GM12891 (cell line): Measurements from ENCODE around the gene TAF4.
A peak's percentile ranks its signal among the peaks of the same experiment; 100 is the strongest.

Experiments used
- DNase-seq: peaks from one replicate; pipeline ENCODE4 v3.0.0; 2011; ENCODE audit warnings: low spot score; ENCODE audit not compliant: insufficient read length
- FAIRE-seq: peaks from 2 replicates; lab custom pipeline; 2011; peaks lifted over from hg19 to GRCh38; lab: Jason Lieb, UNC
- PAX5 ChIP-seq: IDR thresholded peaks from 2 replicates; pipeline ENCODE4 v1.6.1; 2011; ENCODE audit warnings: low read length, moderate library complexity, mild to moderate bottlenecking; ENCODE audit not compliant: insufficient read depth, severe bottlenecking
- POLR2A ChIP-seq: IDR thresholded peaks from 2 replicates; pipeline ENCODE4 v1.6.1; 2011; ENCODE audit warnings: low read depth, low read length, control low read depth
- POLR2AphosphoS5 ChIP-seq: IDR thresholded peaks from 2 replicates; pipeline ENCODE4 v1.6.1; 2011; ENCODE audit warnings: low read depth, low read length, control low read depth
- POU2F2 ChIP-seq: IDR thresholded peaks from 2 replicates; pipeline ENCODE4 v1.6.1; 2011; ENCODE audit warnings: low read depth, mild to moderate bottlenecking, control low read depth, low read length, moderate library complexity
- SPI1 ChIP-seq: IDR thresholded peaks from 2 replicates; pipeline ENCODE4 v1.6.1; 2011; ENCODE audit warnings: low read depth, low read length, control low read depth
- TAF1 ChIP-seq: IDR thresholded peaks from 2 replicates; pipeline ENCODE4 v1.6.1; 2011; ENCODE audit warnings: low read depth, low read length, control low read depth

Gene TAF4

GRCh38 chr20:62025832-62026563 lies 39.7 kb downstream of the TAF4 start:
- FAIRE-seq = peak; percentile 72
- no peak for DNase-seq
- TF ChIP-seq SPI1 (no peak), TAF1 (no peak), PAX5 (no peak), POLR2A (no peak), POU2F2 (no peak), POLR2AphosphoS5 (no peak)

GRCh38 chr20:62025394-62025793 lies 40.3 kb downstream of the TAF4 start:
- FAIRE-seq (no peak), DNase-seq (no peak)
- TF ChIP-seq TAF1 = no peak
- no peak for TF ChIP-seq SPI1
- TF ChIP-seq PAX5 = no peak
- no peak for TF ChIP-seq POLR2AphosphoS5
- TF ChIP-seq POLR2A = no peak
- TF ChIP-seq POU2F2 = no peak

DNA sequence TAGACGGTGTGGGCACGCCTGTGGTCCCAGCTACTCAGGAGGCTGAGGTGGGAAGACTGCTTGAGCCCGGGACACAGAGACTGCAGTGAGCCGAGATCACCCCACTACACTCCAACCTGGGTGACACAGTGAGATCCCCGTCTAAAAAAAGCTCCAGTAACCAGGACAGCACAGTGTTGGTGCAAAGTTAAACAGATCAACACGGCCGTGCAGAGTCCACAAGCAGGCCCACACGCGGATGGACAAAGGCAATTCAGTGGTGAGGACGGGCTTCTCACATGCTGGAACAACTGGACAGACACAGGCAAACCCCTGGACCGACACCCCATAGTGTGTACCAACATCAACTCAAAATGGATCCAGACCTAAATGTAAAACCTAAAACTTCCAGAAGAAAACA lies 41.7 kb downstream of the TAF4 start:
- FAIRE-seq (no peak), DNase-seq (no peak)
- TF ChIP-seq POLR2A (no peak), SPI1 (no peak), POLR2AphosphoS5 (no peak), PAX5 (no peak), TAF1 (no peak), POU2F2 (no peak)

DNA sequence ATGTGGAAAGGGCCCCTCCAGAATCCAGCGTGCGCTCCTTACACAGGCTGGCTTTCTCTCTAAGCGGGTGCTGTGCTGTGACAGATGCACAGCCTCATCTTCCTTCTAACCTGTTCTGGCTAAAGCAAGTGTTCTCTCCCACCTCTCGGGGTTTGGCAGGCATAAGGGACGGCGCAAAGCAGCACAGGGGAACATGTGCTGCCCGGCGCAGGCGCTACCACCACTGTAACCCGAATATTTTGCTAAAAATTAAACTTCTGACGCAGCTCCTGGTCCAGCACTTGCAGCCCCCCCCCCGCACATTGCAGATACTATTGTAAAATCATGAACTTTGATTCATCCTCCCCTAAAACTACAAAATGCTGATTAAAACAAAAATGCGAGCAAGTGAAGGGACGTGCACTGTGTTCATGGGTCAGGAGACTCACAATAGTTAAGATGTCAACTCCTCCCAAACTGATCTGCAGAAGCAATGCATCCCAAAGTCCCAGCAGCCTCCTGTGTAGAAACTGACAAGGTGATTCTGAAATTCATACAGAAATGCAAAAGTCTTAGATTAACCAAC lies 43.0 kb downstream of the TAF4 start:
- TF ChIP-seq POLR2A (no peak), POU2F2 (no peak), PAX5 (no peak), POLR2AphosphoS5 (no peak), SPI1 (no peak), TAF1 (no peak)

DNA sequence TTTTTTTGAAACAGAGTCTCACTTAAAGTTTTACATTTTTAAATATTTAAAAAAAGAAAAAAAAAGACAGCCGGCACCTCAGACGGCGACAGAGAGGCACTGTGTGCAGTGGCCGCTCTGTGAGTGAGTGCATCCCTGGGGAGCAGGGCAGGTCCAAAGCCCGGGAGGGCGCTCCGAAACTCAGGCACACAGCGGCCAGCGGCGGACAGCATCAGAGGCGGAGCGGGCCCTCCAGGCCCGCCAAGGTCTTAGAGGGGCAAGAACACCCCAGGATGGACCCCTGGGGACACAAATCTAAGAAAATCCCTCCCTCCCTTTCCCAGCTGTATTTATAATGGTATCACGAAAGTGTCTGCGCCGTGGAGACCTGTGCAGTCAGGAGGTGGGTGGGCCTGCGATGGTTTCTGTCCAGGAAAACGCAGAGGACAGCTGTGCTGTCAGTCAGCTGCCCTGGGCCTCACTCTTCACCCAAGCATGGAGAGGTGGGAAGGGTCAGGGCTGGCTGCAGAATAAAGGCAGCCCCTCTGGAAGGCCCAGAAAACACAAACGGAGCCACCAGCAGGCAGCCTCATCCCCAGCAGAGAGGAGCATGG lies 43.8 kb downstream of the TAF4 start:
- no peak for DNase-seq
- no peak for FAIRE-seq
- no peak for TF ChIP-seq POLR2A
- TF ChIP-seq TAF1 = no peak
- TF ChIP-seq PAX5 = no peak
- TF ChIP-seq POU2F2 = no peak
- TF ChIP-seq POLR2AphosphoS5 = no peak
- TF ChIP-seq SPI1 = no peak

More for the DNA sequence above, 43.0 kb downstream of the TAF4 start:
- DNase-seq (no peak), FAIRE-seq (no peak)

DNA sequence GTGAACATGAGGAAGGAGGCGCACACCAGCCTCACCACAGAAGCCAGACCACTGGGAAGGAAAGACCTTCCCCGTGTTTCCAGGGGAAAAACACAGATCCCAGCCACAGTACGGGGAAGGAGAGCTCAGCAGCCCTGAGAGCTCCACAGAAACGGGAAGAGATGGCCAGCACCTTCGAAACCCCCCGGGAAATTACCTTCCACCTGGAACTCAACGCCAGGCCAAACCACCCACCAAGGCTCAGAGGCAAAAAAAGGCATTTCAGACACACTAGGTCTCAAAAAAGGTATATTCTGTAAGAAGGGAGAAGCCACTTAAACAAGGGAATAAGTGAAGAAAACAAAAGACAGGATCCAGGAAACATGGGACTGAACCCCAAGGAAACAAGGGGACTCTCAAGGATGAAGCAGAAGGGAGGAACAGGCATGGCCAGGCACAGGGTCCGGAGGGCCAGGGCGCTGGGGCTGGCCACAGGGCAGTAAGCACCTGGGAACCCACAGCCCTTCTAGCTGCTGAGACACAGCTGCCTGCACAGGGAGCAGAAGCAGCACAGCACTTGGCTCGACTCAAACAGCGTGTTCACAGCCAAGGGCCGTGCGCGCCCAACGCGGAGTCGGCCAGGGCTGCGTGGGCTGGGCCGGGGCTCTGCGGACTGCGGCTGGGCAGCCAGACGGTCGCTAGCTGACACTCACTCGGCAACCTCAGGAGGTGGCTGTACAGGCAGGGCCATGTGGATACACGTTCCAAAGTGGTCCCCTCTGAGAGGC lies 44.6 kb downstream of the TAF4 start:
- FAIRE-seq (no peak), DNase-seq (no peak)
- peak; percentile 23; the same call in 1 of the 2 replicates for TF ChIP-seq SPI1
- no peak for TF ChIP-seq POLR2A
- TF ChIP-seq POU2F2 = no peak
- no peak for TF ChIP-seq TAF1

GRCh38 chr20:62019881-62020492 lies 45.7 kb downstream of the TAF4 start:
- DNase-seq (no peak), FAIRE-seq (no peak)
- no peak for TF ChIP-seq POLR2AphosphoS5
- TF ChIP-seq POU2F2 = no peak
- TF ChIP-seq PAX5 = no peak
- no peak for TF ChIP-seq SPI1
- TF ChIP-seq TAF1 = no peak
- TF ChIP-seq POLR2A = no peak

DNA sequence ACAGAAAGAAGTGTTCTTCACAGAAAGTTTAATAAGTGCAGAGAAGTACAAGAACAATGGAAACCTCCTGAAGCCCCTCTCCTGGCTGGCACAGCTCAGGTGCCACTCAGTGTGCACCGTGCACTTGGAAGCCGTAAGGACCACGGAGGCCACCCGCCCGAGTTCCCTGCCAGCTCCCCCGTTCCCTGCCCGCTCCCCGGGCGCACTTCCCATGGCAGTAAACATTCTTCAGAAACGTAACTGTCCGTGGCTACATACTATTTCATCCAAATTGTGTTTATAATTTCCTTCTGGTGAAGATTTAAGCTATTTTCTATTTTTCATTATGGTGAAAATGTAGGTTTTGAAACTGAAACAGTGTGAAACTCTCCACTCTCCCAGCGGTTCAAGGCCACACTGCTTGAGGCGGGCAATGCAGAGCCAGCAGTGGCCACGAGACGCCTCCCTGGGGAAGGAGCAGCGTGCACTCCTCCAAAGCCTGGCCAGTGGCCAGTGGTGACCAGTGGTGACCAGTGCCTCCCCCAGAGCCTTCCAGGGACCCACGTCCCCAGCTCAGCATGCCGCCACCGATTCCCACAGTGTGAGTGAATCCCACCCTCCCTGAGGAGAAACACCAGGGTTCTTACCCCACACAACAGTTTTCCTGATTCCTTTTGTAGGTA lies 46.4 kb downstream of the TAF4 start:
- FAIRE-seq = no peak
- no peak for TF ChIP-seq POLR2A
- no peak for TF ChIP-seq PAX5
- TF ChIP-seq POU2F2 = no peak
- no peak for TF ChIP-seq TAF1
- TF ChIP-seq SPI1 = no peak
- TF ChIP-seq POLR2AphosphoS5 = no peak
- no peak for DNase-seq
